ENCODE measurements around the gene SIGLEC8.

SIGLEC8 gene

DNA sequence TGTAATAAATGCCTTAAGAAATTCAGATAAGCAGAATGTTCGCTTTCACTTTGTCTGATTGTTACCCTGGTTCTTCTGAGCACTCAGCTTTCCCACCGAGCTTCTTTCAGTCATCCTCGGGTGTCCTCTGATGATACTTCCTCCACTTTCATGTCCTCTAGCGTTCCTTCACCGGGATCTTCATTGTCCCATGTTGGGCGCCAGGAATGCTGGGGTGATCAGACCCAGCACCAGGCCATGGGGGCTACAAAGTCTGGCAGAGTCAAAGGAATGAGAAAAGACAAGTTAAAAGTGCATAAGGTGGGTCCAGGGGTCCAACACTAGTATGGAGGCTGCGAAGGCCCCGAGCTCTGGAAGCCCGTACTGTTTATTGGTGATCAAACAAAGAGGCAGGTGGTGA lies 56.1 kb downstream of the SIGLEC8 start:
- no peak for DNase-seq (ENCODE audit: low read depth in 2 of 2)
